ENCODE results near the gene NHSL2.

GRCh38 chrX:71996826-71997225 lies 86.2 kb downstream of the NHSL2 start:
- TF ChIP-seq CTCF (IDR thresholded peaks at IDR 0.05; ENCODE audit: borderline replicate concordance, extremely low read depth, low read length, poor library complexity, severe bottlenecking) = no peak
- TF ChIP-seq EZH2 (IDR thresholded peaks at IDR 0.05; ENCODE audit: borderline replicate concordance, low read depth, low read length, severe bottlenecking) = no peak

Data from DND-41 (cell line).